ENCODE measurements around the gene CHCHD4. TPM values are rescaled to one million over a fixed set of nuclear protein-coding genes. Genes with fewer than 3 reads are reported as not detected.

CHCHD4 gene
- total RNA-seq, 4 donors from 2014 or later, result 21.2 to 27.0 (median 24.3) TPM

GRCh38 chr3:14138878-14139655 lies 14.4 kb upstream of the CHCHD4 start:
- intact Hi-C loops (cut with DNase I), result no loop called here
- no peak overlapping the region for H3K4me3 ChIP-seq
- H3K36me3 ChIP-seq, result peaks cover 54 to 86% (median 82%) of the 10 kb centered on the region in 4 donors
- peaks cover 36 to 55% (median 46%) of the 10 kb centered on the region in 4 donors for H3K4me1 ChIP-seq
- DNase-seq (ENCODE audit: extremely low spot score), result no peak
- H3K27ac ChIP-seq (replicated peaks in 1 of 4), result peak overlapping the region; percentile 7 to 90 (median 60)
- 87% methylated on average over 9 of the region's 14 CpGs for WGBS
- no peaks in the 10 kb centered on the region for H3K9me3 ChIP-seq
- no peak for TF ChIP-seq CTCF (IDR thresholded peaks at IDR 0.05)
- no peaks in the 10 kb centered on the region for H3K27me3 ChIP-seq

- TF ChIP-seq POLR2AphosphoS5 (IDR thresholded peaks at IDR 0.05), result no peak
- H3K4me3 ChIP-seq, result no peak overlapping the region
- no peaks in the 10 kb centered on the region for H3K27me3 ChIP-seq
- H3K4me1 ChIP-seq, result peaks cover 28 to 47% (median 38%) of the 10 kb centered on the region in 4 donors
- no peaks in the 10 kb centered on the region for H3K9me3 ChIP-seq
- intact Hi-C loops (cut with DNase I), result no loop called here
- WGBS, result 91% methylated on average over 16 of the region's 16 CpGs
- peak overlapping the region in 3 of 4 donors; percentile 15 to 89 (median 50) for H3K27ac ChIP-seq (replicated peaks in 1 of 4)
- peaks cover 62 to 94% (median 90%) of the 10 kb centered on the region in 4 donors for H3K36me3 ChIP-seq
- no peak for DNase-seq (ENCODE audit: extremely low spot score)
Measured at GRCh38 chr3:14138109-14138877, 13.6 kb upstream of the CHCHD4 start.

GRCh38 chr3:14137445-14137844 lies 12.8 kb upstream of the CHCHD4 start:
- Histone ChIP-seq H3K36me3 (peaks cover 70 to 100% (median 96%) of the 10 kb centered on the region in 4 donors), H3K4me1 (peaks cover 20 to 38% (median 30%) of the 10 kb centered on the region in 4 donors), H3K4me3 (no peak overlapping the region), H3K9me3 (no peaks in the 10 kb centered on the region), H3K27me3 (no peaks in the 10 kb centered on the region), H3K27ac (replicated peaks in 1 of 4) (peak overlapping the region; percentile 20 to 60 (median 54))
- no peak for DNase-seq (ENCODE audit: extremely low spot score)
- TF ChIP-seq POLR2A (IDR thresholded peaks at IDR 0.05; ENCODE audit: low read depth) (no peak), POLR2AphosphoS5 (IDR thresholded peaks at IDR 0.05) (no peak), CTCF (IDR thresholded peaks at IDR 0.05) (no peak), EP300 (IDR thresholded peaks at IDR 0.05) (no peak)
- intact Hi-C loops (cut with DNase I), result no loop called here
- WGBS, result 20% methylated on average over 1 of the region's 3 CpGs

GRCh38 chr3:14137004-14137403 lies 12.3 kb upstream of the CHCHD4 start:
- no CpG with 5 or more reads among the region's 3 CpGs for WGBS
- peaks cover 72 to 100% (median 96%) of the 10 kb centered on the region in 4 donors for H3K36me3 ChIP-seq

More at GRCh38 chr3:14137004-14137403, 12.3 kb upstream of the CHCHD4 start:
- Histone ChIP-seq H3K27ac (replicated peaks in 1 of 4) (peak overlapping the region; percentile 20 to 60 (median 54)), H3K9me3 (no peaks in the 10 kb centered on the region), H3K4me3 (no peak overlapping the region), H3K4me1 (peaks cover 15 to 34% (median 25%) of the 10 kb centered on the region in 4 donors), H3K27me3 (no peaks in the 10 kb centered on the region)
- no peak for DNase-seq (ENCODE audit: extremely low spot score)
- TF ChIP-seq CTCF (IDR thresholded peaks at IDR 0.05) (no peak), POLR2AphosphoS5 (IDR thresholded peaks at IDR 0.05) (no peak), POLR2A (IDR thresholded peaks at IDR 0.05; ENCODE audit: low read depth) (no peak), EP300 (IDR thresholded peaks at IDR 0.05) (no peak)
- intact Hi-C loops (cut with DNase I), result no loop called here
